GM18867 (cell line): ENCODE measurements around the gene ADAM11.

ENCODE experiments used
- ATAC-seq: cut with Tn5 transposase; IDR thresholded peaks from one replicate; pipeline ENCODE4 v1.9.1; 2021; ENCODE audit warnings: mild to moderate bottlenecking, moderate library complexity; ENCODE audit not compliant: unreplicated experiment

ADAM11 gene

DNA sequence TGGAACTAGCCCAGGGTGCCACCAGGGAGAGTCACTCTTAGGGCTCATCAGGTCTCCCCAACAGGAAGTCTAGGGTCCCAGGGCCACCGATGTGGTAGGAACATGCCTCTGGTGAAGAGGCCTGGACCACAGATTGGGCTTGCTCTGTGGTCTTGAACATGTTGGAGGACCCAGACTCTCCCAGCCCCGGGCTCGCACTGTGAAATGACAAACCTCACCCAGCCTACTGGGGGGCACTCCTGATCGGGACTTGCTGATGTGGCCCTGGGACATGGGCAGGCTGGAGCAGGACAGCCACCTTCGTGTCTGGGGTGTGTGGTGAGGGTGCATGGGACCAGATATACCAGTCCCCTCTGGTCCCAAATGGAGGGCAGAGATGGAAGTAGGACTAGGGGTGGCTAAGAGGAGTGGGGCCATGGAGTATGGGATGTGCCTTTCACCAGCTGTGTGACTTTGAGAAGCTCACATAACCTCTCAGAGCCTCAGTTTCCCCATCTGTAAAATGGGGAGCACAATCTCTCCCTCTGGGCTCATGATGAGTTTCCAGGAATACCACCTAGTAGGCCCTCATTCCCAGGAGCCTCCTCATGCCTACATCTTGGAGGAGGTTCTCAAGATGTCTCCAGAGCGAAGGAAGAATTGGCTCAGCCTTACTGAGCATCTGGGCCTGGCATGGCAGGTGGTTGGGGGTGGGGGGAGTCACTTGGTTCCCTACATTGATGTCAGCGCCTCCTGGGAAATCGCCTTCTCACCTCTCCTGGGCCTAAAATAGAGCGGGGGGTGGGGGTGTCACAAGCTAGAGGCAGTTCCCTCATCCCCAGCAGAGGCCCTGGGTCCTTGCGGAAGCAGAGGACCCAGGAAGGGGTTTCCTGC is 1.5 kb upstream of the ADAM11 start:
- no peak for ATAC-seq

- ATAC-seq, result no peak
Measured at GRCh38 chr17:44757918-44758413, 822 bp upstream of the ADAM11 start.

DNA sequence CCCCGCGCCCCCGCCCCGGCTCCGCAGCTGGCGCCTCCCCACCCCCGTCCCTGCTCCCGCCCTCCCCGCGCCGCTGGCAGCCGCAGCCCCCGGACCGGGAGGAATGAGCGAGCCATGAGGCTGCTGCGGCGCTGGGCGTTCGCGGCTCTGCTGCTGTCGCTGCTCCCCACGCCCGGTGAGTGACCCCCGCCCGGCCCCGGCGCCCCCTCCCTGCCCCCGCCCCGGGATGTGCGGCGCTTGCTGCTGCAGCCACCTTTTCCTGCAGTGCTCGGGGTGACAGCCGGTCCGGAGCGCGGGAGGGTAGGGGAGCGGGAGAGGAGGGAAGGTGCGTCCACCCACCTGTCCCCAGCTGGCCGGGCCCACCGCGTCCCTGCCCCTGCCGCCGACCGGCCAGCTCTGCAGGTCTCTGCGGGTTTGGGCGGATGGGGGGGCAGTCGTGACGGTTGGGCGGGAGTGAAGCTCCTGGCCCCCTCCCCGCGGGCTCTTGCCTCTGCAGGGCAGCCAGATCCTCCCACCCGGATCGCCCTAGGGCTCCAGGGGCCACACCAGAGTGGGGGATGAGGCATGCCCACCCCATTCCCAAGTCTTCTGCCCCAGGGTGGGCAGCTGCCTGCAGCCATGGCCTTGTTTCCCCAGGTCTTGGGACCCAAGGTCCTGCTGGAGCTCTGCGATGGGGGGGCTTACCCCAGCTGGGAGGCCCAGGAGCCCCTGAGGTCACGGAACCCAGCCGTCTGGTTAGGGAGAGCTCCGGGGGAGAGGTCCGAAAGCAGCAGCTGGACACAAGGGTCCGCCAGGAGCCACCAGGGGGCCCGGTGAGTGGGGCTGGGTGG is 513 bp downstream of the ADAM11 start:
- no peak for ATAC-seq

DNA sequence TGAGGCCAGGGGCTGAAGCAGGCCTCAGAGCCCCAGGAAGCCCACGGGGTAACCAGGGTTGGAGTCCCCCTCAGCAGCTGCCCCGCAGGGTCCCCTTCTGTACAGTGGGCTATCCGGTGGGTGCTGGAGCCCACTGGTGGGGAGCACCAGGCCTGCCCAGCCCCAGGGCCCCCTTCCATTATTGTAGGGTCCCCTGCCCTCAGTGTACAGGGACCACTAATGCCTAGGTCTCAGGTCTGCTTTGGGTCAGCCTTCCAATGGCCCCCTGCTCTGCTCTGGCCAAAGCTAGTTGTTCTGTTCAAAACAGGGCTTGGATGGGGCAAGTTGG is 1.1 kb downstream of the ADAM11 start:
- ATAC-seq, result no peak

DNA sequence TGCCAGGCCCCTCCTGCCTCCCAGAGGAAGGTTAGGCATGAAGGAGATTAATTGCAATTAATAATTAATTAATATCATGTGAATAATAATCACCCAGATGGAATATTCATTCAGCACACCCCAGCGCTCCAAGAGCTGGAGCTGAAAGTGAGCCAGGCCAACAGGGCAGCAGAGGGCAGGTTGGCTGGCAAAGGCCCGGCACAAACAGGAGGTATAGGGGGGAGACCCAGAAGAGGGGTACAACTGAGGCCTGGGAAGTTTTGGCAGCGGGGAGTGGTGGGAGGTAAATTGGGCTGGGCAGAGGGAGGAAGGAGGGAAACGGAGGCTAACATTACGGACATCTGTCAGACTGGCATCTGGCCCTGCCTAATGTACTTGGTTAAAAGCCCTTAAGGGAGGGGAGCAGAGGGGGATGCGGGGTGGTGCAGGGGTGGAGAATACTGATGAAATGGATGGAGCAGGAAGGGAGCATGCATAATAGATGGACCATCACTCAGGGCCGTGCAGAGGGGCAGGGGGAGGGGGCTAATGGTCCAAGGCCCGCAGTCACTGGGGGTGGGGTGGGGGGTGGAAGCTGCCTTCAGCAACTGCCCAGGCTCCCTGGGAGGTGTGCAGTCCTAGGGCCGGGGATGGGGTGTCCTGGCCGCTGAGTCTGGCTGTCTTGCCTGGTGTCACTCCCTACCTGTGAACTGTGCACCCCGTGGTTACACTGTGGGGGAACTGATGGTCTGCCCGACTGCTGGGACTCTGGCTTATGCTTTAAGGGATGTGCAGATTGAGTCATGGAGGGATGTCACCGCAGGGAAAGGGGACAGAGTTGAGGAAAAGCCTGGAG is 1.9 kb downstream of the ADAM11 start:
- ATAC-seq, result no peak

GRCh38 chr17:44761932-44762810 is 3.4 kb downstream of the ADAM11 start:
- ATAC-seq, result no peak

DNA sequence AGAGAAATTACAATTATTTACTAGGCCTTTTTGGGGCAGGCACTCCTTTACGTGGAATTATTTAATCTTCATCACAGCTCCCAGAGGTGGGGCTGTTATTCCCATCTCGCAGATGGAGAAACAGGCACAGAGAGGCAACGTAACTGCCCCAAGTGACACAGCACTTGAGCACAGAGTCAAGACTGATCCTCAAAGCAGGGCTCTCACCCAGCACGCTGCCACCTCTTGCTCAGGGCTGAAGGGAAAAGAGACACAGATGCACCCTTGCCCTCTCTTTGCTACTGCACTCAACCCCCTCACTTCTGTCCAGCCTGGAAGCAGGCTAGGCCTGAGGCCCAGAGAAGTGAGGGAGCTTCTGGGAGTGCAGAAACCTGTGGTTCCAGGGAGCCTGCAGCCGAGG is 4.4 kb downstream of the ADAM11 start:
- ATAC-seq, result no peak

GRCh38 chr17:44765965-44766364 is 7.2 kb downstream of the ADAM11 start:
- no peak for ATAC-seq

GRCh38 chr17:44766409-44767038 is 7.7 kb downstream of the ADAM11 start:
- ATAC-seq, result no peak

- no peak for ATAC-seq
Measured at GRCh38 chr17:44767493-44767892, 8.7 kb downstream of the ADAM11 start.

DNA sequence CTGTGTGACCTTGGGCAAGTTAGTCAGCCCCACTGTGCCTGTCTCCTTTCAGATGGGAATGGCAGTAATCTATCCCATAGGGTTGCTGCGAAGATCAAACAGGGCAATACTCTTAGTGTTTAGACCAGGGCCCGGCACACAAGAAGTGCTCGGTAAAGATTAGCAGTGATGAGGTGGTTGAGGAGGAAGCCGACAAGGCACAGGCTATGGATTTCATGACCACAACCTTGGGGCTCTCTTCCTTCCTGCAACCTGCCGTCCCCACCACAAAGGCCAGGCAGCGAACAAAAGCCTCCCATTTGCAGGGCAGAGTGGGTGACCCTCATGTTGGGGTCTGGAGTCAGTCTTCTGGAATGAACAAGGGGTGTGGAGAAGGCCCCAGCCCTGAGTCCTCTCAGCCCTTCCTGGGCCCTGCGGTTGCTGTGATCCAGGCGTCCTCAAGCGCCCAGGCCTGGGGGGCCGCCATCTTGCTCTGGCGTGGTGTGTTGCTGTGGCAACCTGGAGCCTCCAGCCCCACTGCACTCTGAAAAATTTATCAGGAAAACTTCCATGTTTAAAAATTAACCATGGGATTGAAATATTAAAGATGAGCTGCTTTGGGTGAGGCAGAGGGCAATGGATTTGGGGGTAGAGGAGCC is 9.8 kb downstream of the ADAM11 start:
- ATAC-seq, result no peak

GRCh38 chr17:44769230-44769629 is 10.4 kb downstream of the ADAM11 start:
- ATAC-seq, result no peak

DNA sequence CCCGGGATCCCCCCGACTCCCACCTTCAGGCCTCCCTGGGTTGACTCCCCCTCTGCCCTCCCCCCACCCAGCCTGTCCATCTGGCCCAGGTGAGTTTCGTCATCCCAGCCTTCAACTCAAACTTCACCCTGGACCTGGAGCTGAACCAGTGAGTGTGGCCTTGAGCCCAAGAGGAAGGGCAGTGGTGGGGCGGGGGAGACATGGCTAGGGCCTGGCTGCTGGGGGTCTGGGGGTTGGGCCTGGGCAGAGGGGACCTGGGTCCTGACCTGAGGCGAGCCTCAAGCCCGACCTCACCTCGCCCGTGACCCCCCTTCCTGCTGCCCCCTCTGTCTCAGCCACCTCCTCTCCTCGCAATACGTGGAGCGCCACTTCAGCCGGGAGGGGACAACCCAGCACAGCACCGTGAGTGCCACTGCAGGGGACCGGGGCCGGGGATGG is 10.9 kb downstream of the ADAM11 start:
- no peak for ATAC-seq

DNA sequence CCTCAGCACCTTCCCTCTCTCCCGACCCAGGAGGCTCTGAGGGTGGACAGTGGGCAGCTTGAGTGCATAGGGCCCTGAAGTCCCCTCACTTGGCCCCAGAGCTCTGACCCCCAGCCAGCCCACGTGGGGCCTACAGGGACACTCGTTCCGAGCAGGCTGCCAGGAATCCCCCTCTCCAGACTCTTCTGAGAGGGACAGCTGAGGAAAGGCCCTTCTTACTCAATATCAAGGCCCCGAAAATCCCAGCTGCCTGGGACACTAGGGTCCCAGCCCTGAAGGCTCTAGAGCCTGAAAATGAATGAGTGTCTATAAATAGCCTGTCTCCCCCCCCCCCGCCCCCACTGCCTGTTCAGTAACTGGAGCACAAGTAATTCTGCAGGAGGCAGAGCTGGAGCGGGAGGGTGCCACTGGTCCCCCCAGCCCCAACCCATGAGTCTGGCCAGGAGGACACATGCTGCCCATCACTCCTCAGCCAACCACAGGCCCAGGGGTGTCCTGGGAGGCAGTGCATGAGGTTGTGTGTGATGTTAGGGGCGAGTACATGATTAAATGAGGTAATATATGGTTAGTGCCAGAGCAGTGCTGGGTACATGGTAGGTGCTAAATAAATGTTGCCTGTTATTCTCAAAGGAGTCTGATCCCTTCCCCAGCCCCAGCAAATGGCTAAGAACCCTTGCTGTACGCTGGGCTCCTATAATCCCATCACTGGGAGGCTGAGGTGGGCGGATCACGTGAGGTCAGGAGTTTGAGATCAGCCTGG is 11.6 kb downstream of the ADAM11 start:
- no peak for ATAC-seq

- no peak for ATAC-seq
Measured at GRCh38 chr17:44772308-44773045, 13.7 kb downstream of the ADAM11 start.

DNA sequence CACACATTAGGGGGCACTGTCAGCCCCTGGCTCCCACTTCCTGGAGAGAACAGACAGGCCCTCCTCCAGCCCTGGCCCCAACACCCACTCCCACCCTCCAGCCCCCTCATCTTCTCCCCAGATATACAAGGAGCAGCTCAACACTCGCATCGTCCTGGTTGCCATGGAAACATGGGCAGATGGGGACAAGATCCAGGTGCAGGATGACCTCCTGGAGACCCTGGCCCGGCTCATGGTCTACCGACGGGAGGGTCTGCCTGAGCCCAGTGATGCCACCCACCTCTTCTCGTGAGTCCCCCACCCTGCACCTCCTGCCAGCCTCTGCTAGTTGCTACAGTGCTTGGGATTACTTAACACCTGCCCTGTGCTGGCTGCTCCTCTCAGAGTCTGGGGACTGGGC is 14.4 kb downstream of the ADAM11 start:
- no peak for ATAC-seq

- peak; percentile 33 for ATAC-seq
Measured at GRCh38 chr17:44774271-44775135, 15.7 kb downstream of the ADAM11 start.
